ENCODE results near the gene OXSR1. TPM values are rescaled to one million over a fixed set of nuclear protein-coding genes. Genes with fewer than 3 reads are reported as not detected.

The OXSR1 gene
- total and polyA plus RNA-seq, 9 donors: 12.4 to 41.1 (median 28.4) TPM

GRCh38 chr3:38268522-38268921, 103.2 kb downstream of the OXSR1 start:
- DNase-seq: no peak
- 45 to 64% (median 60%) methylated on average over 1 of the region's 1 CpG for WGBS, 3 donors

GRCh38 chr3:38270606-38271005, 105.3 kb downstream of the OXSR1 start:
- Histone ChIP-seq H3K9me3 (no peaks in the 10 kb centered on the region), H3K36me3 (no peaks in the 10 kb centered on the region), H3K4me1 (ENCODE audit: insufficient read depth) (no peaks in the 10 kb centered on the region), H3K27me3 (no peaks in the 10 kb centered on the region), H3K27ac (no peak overlapping the region), H3K4me3 (no peak overlapping the region)
- no peak for DNase-seq
- TF ChIP-seq POLR2A (IDR thresholded peaks at IDR 0.05) (no peak), CTCF (IDR thresholded peaks at IDR 0.05) (no peak), EP300 (IDR thresholded peaks at IDR 0.05) (no peak)
- 77 to 84% (median 79%) methylated on average over 3 of the region's 3 CpGs for WGBS, 3 donors
- intact Hi-C loops (cut with DNase I): no loop called here

More at GRCh38 chr3:38268522-38268921, 103.2 kb downstream of the OXSR1 start:
- H3K4me3 ChIP-seq: no peak overlapping the region
- no peaks in the 10 kb centered on the region for H3K9me3 ChIP-seq
- no peaks in the 10 kb centered on the region for H3K4me1 ChIP-seq (ENCODE audit: insufficient read depth)
- intact Hi-C loops (cut with DNase I): no loop called here
- no peaks in the 10 kb centered on the region for H3K27me3 ChIP-seq
- H3K36me3 ChIP-seq: no peaks in the 10 kb centered on the region
- H3K27ac ChIP-seq: no peak overlapping the region
- TF ChIP-seq CTCF (IDR thresholded peaks at IDR 0.05): no peak
- no peak for TF ChIP-seq POLR2A (IDR thresholded peaks at IDR 0.05)
- no peak for TF ChIP-seq EP300 (IDR thresholded peaks at IDR 0.05)

GRCh38 chr3:38271553-38271952, 106.2 kb downstream of the OXSR1 start:
- H3K9me3 ChIP-seq: no peaks in the 10 kb centered on the region
- no peaks in the 10 kb centered on the region for H3K36me3 ChIP-seq
- H3K27me3 ChIP-seq: no peaks in the 10 kb centered on the region
- no peak for TF ChIP-seq POLR2A (IDR thresholded peaks at IDR 0.05)
- no peak for TF ChIP-seq CTCF (IDR thresholded peaks at IDR 0.05)
- no peak for TF ChIP-seq EP300 (IDR thresholded peaks at IDR 0.05)
- DNase-seq: no peak
- WGBS, 3 donors: 88 to 90% (median 90%) methylated on average over 5 of the region's 5 CpGs
- intact Hi-C loops (cut with DNase I): no loop called here
- no peak overlapping the region for H3K4me3 ChIP-seq
- H3K4me1 ChIP-seq (ENCODE audit: insufficient read depth): no peaks in the 10 kb centered on the region
- H3K27ac ChIP-seq: no peak overlapping the region

GRCh38 chr3:38274864-38275649, 109.7 kb downstream of the OXSR1 start:
- WGBS, 3 donors: 89 to 93% (median 90%) methylated on average over 21 of the region's 21 CpGs
- TF ChIP-seq POLR2A (IDR thresholded peaks at IDR 0.05) (no peak), EP300 (IDR thresholded peaks at IDR 0.05) (no peak), CTCF (IDR thresholded peaks at IDR 0.05) (no peak)
- Histone ChIP-seq H3K27me3 (no peaks in the 10 kb centered on the region), H3K9me3 (no peaks in the 10 kb centered on the region), H3K36me3 (no peaks in the 10 kb centered on the region), H3K27ac (no peak overlapping the region), H3K4me1 (ENCODE audit: insufficient read depth) (no peaks in the 10 kb centered on the region), H3K4me3 (no peak overlapping the region)
- intact Hi-C loops (cut with DNase I): no loop called here
- no peak for DNase-seq

Data from ovary (tissue), 9 donors.